SK-N-SH (cell line): ENCODE results near the gene GRM8.

Experiments used
- CHD2 ChIP-seq: fragments of 150-350 bp; IDR thresholded peaks from 2 replicates; pipeline ENCODE4 v1.6.1; 2018; ENCODE audit warnings: low read length; ENCODE audit not compliant: partially characterized antibody
- CTCF ChIP-seq: fragments of 200-600 bp; sonication (generic); IDR thresholded peaks from 2 replicates; pipeline ENCODE4 v1.6.1; 2017; ENCODE audit warnings: antibody characterized with exemption, mild to moderate bottlenecking, moderate library complexity
- ELF1 ChIP-seq: IDR thresholded peaks from 2 replicates; pipeline ENCODE4 v1.4.0; 2012
- EP300 ChIP-seq, 2 experiments: IDR thresholded peaks; 2 replicates each; pipeline versions ENCODE4 v1.4.0 to v1.6.1; 2012; ENCODE audit warnings: borderline replicate concordance in 1 of 2, low read depth in 1 of 2, low read length in 1 of 2
- EZH2phosphoT487 ChIP-seq: fragments of 200-600 bp; sonication (generic); IDR thresholded peaks from 2 replicates; pipeline ENCODE4 v1.6.1; 2017; ENCODE audit warnings: low read depth, mixed run types, mild to moderate bottlenecking, antibody characterized with exemption, moderate library complexity, borderline replicate concordance
- FOXM1 ChIP-seq: IDR thresholded peaks from 2 replicates; pipeline ENCODE4 v1.4.0; 2012; ENCODE audit warnings: low read depth, mild to moderate bottlenecking
- MEF2A ChIP-seq: IDR thresholded peaks from 2 replicates; pipeline ENCODE4 v1.4.0; 2012; ENCODE audit warnings: low read depth, borderline replicate concordance
- POLR2AphosphoS5 ChIP-seq: IDR thresholded peaks from 2 replicates; pipeline ENCODE4 v1.6.1; 2012; ENCODE audit warnings: low read depth, low read length
- REST ChIP-seq: IDR thresholded peaks from 2 replicates; pipeline ENCODE4 v1.6.1; 2012; ENCODE audit warnings: mild to moderate bottlenecking, low read depth, low read length, moderate library complexity
- USF1 ChIP-seq: IDR thresholded peaks from 2 replicates; pipeline ENCODE4 v1.4.0; 2012; ENCODE audit warnings: low read depth, borderline replicate concordance
- USF2 ChIP-seq: fragments of 150-350 bp; IDR thresholded peaks from 2 replicates; pipeline ENCODE4 v1.6.1; 2017; ENCODE audit warnings: antibody characterized with exemption, low read length, low read depth, borderline replicate concordance
- YY1 ChIP-seq: IDR thresholded peaks from 2 replicates; pipeline ENCODE4 v1.4.0; 2012; ENCODE audit warnings: low read depth, mild to moderate bottlenecking
- TF ChIP-seq, protein P1 (sequence below): IDR thresholded peaks from 2 replicates; pipeline ENCODE4 v1.4.0; 2012; ENCODE audit warnings: low read depth

DNA sequence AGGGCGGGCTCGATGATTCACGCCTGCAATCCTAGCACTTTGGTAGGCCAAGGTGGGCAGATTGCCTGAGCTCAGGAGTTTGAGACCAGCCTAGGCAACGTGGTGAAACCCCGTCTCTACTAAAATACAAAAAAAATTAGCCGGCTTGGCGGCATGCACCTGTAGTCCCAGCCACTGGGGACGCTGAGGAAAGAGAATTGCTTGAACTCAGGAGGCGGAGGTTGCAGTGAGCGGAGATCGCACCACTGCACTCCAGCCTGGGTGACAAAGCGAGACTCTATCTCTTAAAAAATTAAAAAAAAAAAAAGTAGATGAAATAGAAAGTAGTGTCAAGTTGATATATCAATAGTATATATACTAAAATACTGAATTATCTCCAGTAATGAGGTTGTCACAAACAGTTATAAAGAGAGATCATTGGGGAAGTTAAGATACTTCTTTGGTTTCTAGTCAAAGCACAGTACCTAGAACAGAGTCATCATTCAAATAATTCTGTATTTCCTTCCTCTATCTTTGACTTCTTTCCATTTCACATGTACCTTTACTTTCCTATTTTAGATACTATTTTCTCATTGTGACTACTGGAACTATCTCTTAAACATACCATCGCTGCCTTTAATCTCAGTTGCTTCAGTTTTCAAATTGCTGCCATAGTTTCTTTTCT is 491.7 kb downstream of the GRM8 start:
- no peak for TF ChIP-seq CHD2
- TF ChIP-seq CTCF: no peak
- no peak for TF ChIP-seq USF1
- no peak for TF ChIP-seq EZH2phosphoT487
- TF ChIP-seq REST: no peak
- TF ChIP-seq, protein P1, sequence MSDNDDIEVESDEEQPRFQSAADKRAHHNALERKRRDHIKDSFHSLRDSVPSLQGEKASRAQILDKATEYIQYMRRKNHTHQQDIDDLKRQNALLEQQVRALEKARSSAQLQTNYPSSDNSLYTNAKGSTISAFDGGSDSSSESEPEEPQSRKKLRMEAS: no peak
- no peak for TF ChIP-seq POLR2AphosphoS5
- TF ChIP-seq EP300 (IDR thresholded peaks at IDR 0.05; ENCODE audit: borderline replicate concordance in 1 of 2, low read depth in 1 of 2, low read length in 1 of 2): no peak
- no peak for TF ChIP-seq USF2
- TF ChIP-seq MEF2A: no peak
- no peak for TF ChIP-seq FOXM1
- TF ChIP-seq ELF1: no peak
- TF ChIP-seq YY1: no peak
